WTC11 (cell line): ENCODE data around the gene WDR11. TPM values are rescaled to one million over a fixed set of nuclear protein-coding genes. Genes with fewer than 3 reads are reported as not detected.

Experiments used
- ATAC-seq: fragments of 200-7000 bp; cut with Tn5 transposase; 2 replicates; pipeline ENCODE4 v1.10.0; 2021; ENCODE audit warnings: mild to moderate bottlenecking, moderate library complexity
- CTCF ChIA-PET: fragments of 300-600 bp; sonication (Branson Sonifier 250); formaldehyde crosslinking; loops from one replicate; lab custom pipeline; 2021; ENCODE audit warnings: antibody characterized with exemption; lab: Charles Lee
- POLR2A ChIA-PET: fragments of 350-600 bp; sonication (Branson Sonifier 250); formaldehyde crosslinking; loops from one replicate; lab custom pipeline; 2021; ENCODE audit warnings: antibody characterized with exemption; lab: Charles Lee
- DNase-seq: peaks from one replicate; pipeline ENCODE4 v3.0.0; 2021; ENCODE audit warnings: low spot score
- H3K27ac Mint-ChIP-seq: 2 replicates; pipeline ENCODE4 v1.8.0; 2021; ENCODE audit warnings: mixed read lengths
- H3K27me3 Mint-ChIP-seq: 2 replicates; pipeline ENCODE4 v1.8.0; 2021; ENCODE audit warnings: low read depth, mild to moderate bottlenecking, moderate library complexity, mixed read lengths
- H3K36me3 Mint-ChIP-seq: 2 replicates; pipeline ENCODE4 v1.8.0; 2021; ENCODE audit warnings: mixed read lengths
- H3K4me1 Mint-ChIP-seq: 2 replicates; pipeline ENCODE4 v1.8.0; 2022; ENCODE audit warnings: mixed read lengths
- H3K4me3 Mint-ChIP-seq: 2 replicates; pipeline ENCODE4 v1.8.0; 2021; ENCODE audit warnings: mild to moderate bottlenecking, moderate library complexity, mixed read lengths
- H3K9me3 Mint-ChIP-seq: 2 replicates; pipeline ENCODE4 v1.8.0; 2021; ENCODE audit warnings: mixed read lengths
- EMX1 ChIP-seq: fragments of 250-450 bp; sonication (Bioruptor Pico); IDR thresholded peaks from 2 replicates; pipeline ENCODE4 v1.8.0; 2021; ENCODE audit warnings: mild to moderate bottlenecking
- FOXK1 ChIP-seq: sonication (generic); formaldehyde crosslinking; IDR thresholded peaks from 2 replicates; pipeline ENCODE4 v1.8.0; 2022; ENCODE audit warnings: mild to moderate bottlenecking, moderate library complexity, missing genetic modification reagents
- KAT7 ChIP-seq: sonication (generic); formaldehyde crosslinking; IDR thresholded peaks from 2 replicates; pipeline ENCODE4 v1.8.1; 2023; ENCODE audit warnings: missing genetic modification reagents, mild to moderate bottlenecking, borderline replicate concordance
- NR1H2 ChIP-seq: sonication (generic); formaldehyde crosslinking; IDR thresholded peaks from 2 replicates; pipeline ENCODE4 v1.9.0; 2021; ENCODE audit warnings: mild to moderate bottlenecking, moderate library complexity, missing genetic modification reagents
- NR2C2 ChIP-seq: sonication (generic); formaldehyde crosslinking; IDR thresholded peaks from 2 replicates; pipeline ENCODE4 v1.8.0; 2022; ENCODE audit warnings: mild to moderate bottlenecking, missing genetic modification reagents
- NR3C1 ChIP-seq: sonication (generic); formaldehyde crosslinking; conservative IDR thresholded peaks from 2 replicates; pipeline ENCODE4 v1.8.1; 2023; ENCODE audit warnings: low read depth, mild to moderate bottlenecking, missing genetic modification reagents
- SMAD3 ChIP-seq: sonication (generic); formaldehyde crosslinking; IDR thresholded peaks from 2 replicates; pipeline ENCODE4 v1.8.0; 2022; ENCODE audit warnings: missing genetic modification reagents, mild to moderate bottlenecking, borderline replicate concordance
- TP53 ChIP-seq: sonication (generic); formaldehyde crosslinking; IDR thresholded peaks from 2 replicates; pipeline ENCODE4 v1.8.1; 2023; ENCODE audit warnings: mild to moderate bottlenecking, missing genetic modification reagents
- ZNF396 ChIP-seq: fragments of 250-450 bp; sonication (Bioruptor Pico); IDR thresholded peaks from 2 replicates; pipeline ENCODE4 v1.8.0; 2021; ENCODE audit warnings: mild to moderate bottlenecking, moderate library complexity, borderline replicate concordance
- total RNA-seq: library from RNA; stranded (reverse); gene quantifications from 3 replicates; pipeline ENCODE4 v1.2.3, GENCODE V29; 2021
- TF ChIP-seq, protein P1 (sequence below): sonication (generic); formaldehyde crosslinking; IDR thresholded peaks from 2 replicates; pipeline ENCODE4 v1.8.0; 2022; ENCODE audit warnings: mild to moderate bottlenecking, missing genetic modification reagents
- TF ChIP-seq, protein P2 (sequence below): sonication (generic); formaldehyde crosslinking; IDR thresholded peaks from 2 replicates; pipeline ENCODE4 v1.8.0; 2023; ENCODE audit warnings: mild to moderate bottlenecking, missing genetic modification reagents
- TF ChIP-seq, protein P3 (sequence below): sonication (generic); formaldehyde crosslinking; IDR thresholded peaks from 2 replicates; pipeline ENCODE4 v1.8.0; 2022; ENCODE audit warnings: missing genetic modification reagents
- TF ChIP-seq, protein P4 (sequence below): fragments of 250-450 bp; sonication (Bioruptor Pico); IDR thresholded peaks from 2 replicates; pipeline ENCODE4 v1.8.0; 2021; ENCODE audit warnings: mild to moderate bottlenecking
- TF ChIP-seq, protein P5 (sequence below): fragments of 200-600 bp; IDR thresholded peaks from 2 replicates; pipeline ENCODE4 v1.8.0; 2022; ENCODE audit warnings: antibody characterized with exemption
- TF ChIP-seq, protein P6 (sequence below): sonication (generic); formaldehyde crosslinking; IDR thresholded peaks from 2 replicates; pipeline ENCODE4 v1.8.1; 2022; ENCODE audit warnings: low read depth, missing genetic modification reagents, borderline replicate concordance
- TF ChIP-seq, protein P7 (sequence below): sonication (generic); formaldehyde crosslinking; IDR thresholded peaks from 2 replicates; pipeline ENCODE4 v1.8.1; 2023; ENCODE audit warnings: mild to moderate bottlenecking, missing genetic modification reagents

WDR11 gene
- total RNA-seq, 1 experiment from 2014 or later, result 41.5 TPM

DNA sequence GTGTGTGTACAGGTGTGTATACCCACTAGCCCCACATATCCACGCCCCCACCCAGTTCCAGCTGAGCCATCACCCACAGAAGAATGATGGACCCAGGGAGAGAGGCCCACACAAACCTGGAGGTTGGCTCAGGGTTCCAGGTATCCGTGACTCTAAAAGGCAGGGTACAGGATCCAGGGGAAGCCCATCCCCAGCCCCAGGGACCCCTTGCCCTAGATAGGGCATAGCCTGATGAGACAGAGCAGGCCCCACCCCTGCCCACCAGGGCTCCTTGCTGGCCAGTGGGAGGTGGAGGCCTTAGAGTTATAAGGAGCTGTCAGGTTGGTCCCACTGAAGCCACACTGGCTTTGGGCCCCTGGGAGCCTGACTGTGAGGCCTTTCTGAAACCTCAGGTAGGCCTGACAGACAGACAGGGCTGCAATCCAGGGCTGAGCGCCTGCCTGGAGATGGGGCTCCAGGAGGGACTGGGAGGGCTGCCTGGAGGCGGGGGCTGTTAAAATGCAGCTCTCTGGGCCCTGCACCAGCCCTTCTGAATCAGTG lies 93.5 kb downstream of the WDR11 start:
- DNase-seq (no peak), ATAC-seq (no peak)
- no peak overlapping the region for H3K27ac Mint-ChIP-seq
- POLR2A ChIA-PET, result no interaction called here
- CTCF ChIA-PET, result interaction anchor here (1.0 to 1.3 kb wide), 3 partner anchors 18 to 126 kb away, joined by 3 read pairs; no protein-coding TSS in a partner anchor
- peaks cover 5% of the 10 kb centered on the region for H3K9me3 Mint-ChIP-seq
- H3K36me3 Mint-ChIP-seq, result 0 out of 2 replicates have a peak, but pooled peaks cover 3% of the 10 kb centered on the region
- peaks cover 19% of the 10 kb centered on the region for H3K4me1 Mint-ChIP-seq
- H3K4me3 Mint-ChIP-seq, result no peak overlapping the region
- TF ChIP-seq SMAD3 (CRISPR knock-in tag) (no peak), KAT7 (CRISPR knock-in tag) (no peak), NR1H2 (CRISPR knock-in tag) (no peak), NR3C1 (CRISPR knock-in tag) (no peak), ZNF396 (CRISPR knock-in tag) (no peak), EMX1 (CRISPR knock-in tag) (no peak)
- TF ChIP-seq, protein P1, sequence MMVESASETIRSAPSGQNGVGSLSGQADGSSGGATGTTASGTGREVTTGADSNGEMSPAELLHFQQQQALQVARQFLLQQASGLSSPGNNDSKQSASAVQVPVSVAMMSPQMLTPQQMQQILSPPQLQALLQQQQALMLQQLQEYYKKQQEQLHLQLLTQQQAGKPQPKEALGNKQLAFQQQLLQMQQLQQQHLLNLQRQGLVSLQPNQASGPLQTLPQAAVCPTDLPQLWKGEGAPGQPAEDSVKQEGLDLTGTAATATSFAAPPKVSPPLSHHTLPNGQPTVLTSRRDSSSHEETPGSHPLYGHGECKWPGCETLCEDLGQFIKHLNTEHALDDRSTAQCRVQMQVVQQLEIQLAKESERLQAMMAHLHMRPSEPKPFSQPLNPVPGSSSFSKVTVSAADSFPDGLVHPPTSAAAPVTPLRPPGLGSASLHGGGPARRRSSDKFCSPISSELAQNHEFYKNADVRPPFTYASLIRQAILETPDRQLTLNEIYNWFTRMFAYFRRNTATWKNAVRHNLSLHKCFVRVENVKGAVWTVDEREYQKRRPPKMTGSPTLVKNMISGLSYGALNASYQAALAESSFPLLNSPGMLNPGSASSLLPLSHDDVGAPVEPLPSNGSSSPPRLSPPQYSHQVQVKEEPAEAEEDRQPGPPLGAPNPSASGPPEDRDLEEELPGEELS, result no peak
- TF ChIP-seq, protein P2, sequence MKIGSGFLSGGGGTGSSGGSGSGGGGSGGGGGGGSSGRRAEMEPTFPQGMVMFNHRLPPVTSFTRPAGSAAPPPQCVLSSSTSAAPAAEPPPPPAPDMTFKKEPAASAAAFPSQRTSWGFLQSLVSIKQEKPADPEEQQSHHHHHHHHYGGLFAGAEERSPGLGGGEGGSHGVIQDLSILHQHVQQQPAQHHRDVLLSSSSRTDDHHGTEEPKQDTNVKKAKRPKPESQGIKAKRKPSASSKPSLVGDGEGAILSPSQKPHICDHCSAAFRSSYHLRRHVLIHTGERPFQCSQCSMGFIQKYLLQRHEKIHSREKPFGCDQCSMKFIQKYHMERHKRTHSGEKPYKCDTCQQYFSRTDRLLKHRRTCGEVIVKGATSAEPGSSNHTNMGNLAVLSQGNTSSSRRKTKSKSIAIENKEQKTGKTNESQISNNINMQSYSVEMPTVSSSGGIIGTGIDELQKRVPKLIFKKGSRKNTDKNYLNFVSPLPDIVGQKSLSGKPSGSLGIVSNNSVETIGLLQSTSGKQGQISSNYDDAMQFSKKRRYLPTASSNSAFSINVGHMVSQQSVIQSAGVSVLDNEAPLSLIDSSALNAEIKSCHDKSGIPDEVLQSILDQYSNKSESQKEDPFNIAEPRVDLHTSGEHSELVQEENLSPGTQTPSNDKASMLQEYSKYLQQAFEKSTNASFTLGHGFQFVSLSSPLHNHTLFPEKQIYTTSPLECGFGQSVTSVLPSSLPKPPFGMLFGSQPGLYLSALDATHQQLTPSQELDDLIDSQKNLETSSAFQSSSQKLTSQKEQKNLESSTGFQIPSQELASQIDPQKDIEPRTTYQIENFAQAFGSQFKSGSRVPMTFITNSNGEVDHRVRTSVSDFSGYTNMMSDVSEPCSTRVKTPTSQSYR, result no peak
- TF ChIP-seq, protein P3, sequence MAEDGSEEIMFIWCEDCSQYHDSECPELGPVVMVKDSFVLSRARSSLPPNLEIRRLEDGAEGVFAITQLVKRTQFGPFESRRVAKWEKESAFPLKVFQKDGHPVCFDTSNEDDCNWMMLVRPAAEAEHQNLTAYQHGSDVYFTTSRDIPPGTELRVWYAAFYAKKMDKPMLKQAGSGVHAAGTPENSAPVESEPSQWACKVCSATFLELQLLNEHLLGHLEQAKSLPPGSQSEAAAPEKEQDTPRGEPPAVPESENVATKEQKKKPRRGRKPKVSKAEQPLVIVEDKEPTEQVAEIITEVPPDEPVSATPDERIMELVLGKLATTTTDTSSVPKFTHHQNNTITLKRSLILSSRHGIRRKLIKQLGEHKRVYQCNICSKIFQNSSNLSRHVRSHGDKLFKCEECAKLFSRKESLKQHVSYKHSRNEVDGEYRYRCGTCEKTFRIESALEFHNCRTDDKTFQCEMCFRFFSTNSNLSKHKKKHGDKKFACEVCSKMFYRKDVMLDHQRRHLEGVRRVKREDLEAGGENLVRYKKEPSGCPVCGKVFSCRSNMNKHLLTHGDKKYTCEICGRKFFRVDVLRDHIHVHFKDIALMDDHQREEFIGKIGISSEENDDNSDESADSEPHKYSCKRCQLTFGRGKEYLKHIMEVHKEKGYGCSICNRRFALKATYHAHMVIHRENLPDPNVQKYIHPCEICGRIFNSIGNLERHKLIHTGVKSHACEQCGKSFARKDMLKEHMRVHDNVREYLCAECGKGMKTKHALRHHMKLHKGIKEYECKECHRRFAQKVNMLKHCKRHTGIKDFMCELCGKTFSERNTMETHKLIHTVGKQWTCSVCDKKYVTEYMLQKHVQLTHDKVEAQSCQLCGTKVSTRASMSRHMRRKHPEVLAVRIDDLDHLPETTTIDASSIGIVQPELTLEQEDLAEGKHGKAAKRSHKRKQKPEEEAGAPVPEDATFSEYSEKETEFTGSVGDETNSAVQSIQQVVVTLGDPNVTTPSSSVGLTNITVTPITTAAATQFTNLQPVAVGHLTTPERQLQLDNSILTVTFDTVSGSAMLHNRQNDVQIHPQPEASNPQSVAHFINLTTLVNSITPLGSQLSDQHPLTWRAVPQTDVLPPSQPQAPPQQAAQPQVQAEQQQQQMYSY, result no peak
- TF ChIP-seq, protein P4, sequence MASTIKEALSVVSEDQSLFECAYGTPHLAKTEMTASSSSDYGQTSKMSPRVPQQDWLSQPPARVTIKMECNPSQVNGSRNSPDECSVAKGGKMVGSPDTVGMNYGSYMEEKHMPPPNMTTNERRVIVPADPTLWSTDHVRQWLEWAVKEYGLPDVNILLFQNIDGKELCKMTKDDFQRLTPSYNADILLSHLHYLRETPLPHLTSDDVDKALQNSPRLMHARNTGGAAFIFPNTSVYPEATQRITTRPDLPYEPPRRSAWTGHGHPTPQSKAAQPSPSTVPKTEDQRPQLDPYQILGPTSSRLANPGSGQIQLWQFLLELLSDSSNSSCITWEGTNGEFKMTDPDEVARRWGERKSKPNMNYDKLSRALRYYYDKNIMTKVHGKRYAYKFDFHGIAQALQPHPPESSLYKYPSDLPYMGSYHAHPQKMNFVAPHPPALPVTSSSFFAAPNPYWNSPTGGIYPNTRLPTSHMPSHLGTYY (CRISPR knock-in tag), result no peak
- H3K27me3 Mint-ChIP-seq, result peaks cover 13% of the 10 kb centered on the region

DNA sequence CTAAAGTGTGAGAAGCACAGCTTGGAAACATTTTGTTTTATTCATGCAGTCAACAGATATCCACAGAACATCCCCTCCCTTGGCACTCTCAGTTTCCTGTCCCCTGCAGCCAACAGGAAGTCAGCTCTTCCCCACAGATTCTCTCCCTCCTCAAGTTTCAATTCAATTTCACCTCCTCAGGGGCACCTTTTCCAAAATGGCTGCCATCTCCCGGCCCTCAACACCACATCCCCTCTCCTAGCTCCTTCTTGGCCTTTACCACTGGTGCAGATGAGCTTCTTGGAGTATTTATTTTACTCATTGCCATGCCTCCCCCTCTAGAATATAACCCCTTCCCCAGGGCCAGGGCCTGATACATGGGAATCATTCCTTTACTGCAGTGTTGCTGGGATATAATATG lies 94.0 kb downstream of the WDR11 start:
- ATAC-seq, result no peak
- no peak for TF ChIP-seq TP53 (CRISPR knock-in tag)
- TF ChIP-seq, protein P5, sequence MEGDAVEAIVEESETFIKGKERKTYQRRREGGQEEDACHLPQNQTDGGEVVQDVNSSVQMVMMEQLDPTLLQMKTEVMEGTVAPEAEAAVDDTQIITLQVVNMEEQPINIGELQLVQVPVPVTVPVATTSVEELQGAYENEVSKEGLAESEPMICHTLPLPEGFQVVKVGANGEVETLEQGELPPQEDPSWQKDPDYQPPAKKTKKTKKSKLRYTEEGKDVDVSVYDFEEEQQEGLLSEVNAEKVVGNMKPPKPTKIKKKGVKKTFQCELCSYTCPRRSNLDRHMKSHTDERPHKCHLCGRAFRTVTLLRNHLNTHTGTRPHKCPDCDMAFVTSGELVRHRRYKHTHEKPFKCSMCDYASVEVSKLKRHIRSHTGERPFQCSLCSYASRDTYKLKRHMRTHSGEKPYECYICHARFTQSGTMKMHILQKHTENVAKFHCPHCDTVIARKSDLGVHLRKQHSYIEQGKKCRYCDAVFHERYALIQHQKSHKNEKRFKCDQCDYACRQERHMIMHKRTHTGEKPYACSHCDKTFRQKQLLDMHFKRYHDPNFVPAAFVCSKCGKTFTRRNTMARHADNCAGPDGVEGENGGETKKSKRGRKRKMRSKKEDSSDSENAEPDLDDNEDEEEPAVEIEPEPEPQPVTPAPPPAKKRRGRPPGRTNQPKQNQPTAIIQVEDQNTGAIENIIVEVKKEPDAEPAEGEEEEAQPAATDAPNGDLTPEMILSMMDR, result no peak
- no peak for TF ChIP-seq NR2C2 (CRISPR knock-in tag)
- TF ChIP-seq FOXK1 (CRISPR knock-in tag), result no peak
- TF ChIP-seq, protein P6, sequence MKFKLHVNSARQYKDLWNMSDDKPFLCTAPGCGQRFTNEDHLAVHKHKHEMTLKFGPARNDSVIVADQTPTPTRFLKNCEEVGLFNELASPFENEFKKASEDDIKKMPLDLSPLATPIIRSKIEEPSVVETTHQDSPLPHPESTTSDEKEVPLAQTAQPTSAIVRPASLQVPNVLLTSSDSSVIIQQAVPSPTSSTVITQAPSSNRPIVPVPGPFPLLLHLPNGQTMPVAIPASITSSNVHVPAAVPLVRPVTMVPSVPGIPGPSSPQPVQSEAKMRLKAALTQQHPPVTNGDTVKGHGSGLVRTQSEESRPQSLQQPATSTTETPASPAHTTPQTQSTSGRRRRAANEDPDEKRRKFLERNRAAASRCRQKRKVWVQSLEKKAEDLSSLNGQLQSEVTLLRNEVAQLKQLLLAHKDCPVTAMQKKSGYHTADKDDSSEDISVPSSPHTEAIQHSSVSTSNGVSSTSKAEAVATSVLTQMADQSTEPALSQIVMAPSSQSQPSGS (CRISPR knock-in tag), result no peak
- no peak for TF ChIP-seq SMAD3 (CRISPR knock-in tag)
- TF ChIP-seq, protein P7, sequence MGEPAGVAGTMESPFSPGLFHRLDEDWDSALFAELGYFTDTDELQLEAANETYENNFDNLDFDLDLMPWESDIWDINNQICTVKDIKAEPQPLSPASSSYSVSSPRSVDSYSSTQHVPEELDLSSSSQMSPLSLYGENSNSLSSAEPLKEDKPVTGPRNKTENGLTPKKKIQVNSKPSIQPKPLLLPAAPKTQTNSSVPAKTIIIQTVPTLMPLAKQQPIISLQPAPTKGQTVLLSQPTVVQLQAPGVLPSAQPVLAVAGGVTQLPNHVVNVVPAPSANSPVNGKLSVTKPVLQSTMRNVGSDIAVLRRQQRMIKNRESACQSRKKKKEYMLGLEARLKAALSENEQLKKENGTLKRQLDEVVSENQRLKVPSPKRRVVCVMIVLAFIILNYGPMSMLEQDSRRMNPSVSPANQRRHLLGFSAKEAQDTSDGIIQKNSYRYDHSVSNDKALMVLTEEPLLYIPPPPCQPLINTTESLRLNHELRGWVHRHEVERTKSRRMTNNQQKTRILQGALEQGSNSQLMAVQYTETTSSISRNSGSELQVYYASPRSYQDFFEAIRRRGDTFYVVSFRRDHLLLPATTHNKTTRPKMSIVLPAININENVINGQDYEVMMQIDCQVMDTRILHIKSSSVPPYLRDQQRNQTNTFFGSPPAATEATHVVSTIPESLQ (CRISPR knock-in tag), result no peak

More for the DNA sequence above, 94.0 kb downstream of the WDR11 start:
- ChIA-PET CTCF (interaction anchor here (0.9 to 1.3 kb wide), 4 partner anchors 17 to 718 kb away, joined by 3 read pairs; no protein-coding TSS in a partner anchor), POLR2A (no interaction called here)
- Mint-ChIP-seq H3K27ac (no peak overlapping the region), H3K36me3 (0 out of 2 replicates have a peak, but pooled peaks cover 3% of the 10 kb centered on the region), H3K4me1 (peaks cover 22% of the 10 kb centered on the region), H3K4me3 (no peak overlapping the region), H3K9me3 (peaks cover 5% of the 10 kb centered on the region), H3K27me3 (peaks cover 18% of the 10 kb centered on the region)
- DNase-seq, result no peak
